Subcutaneous abdominal adipose tissue (tissue), 5 donors: ENCODE results near the gene GABRB3.

ENCODE experiments used
- H3K27ac ChIP-seq: one replicate; pipeline ENCODE4 v1.7.0; 2013; ENCODE audit warnings: low read depth, mild to moderate bottlenecking, inconsistent platforms, low read length, moderate library complexity
- H3K27me3 ChIP-seq, 5 donors: one replicate each; pipeline ENCODE4 v1.7.0; 2013; ENCODE audit warnings: low read length in 5 of 5, inconsistent platforms in 1 of 5; ENCODE audit not compliant: control insufficient read depth in 5 of 5, insufficient read depth in 4 of 5
- H3K36me3 ChIP-seq, 5 donors: one replicate each; pipeline ENCODE4 v1.7.0; 2013; ENCODE audit warnings: low read length in 5 of 5; ENCODE audit not compliant: control insufficient read depth in 5 of 5, insufficient read depth in 5 of 5
- H3K4me1 ChIP-seq, 5 donors: one replicate each; pipeline ENCODE4 v1.7.0; 2013; ENCODE audit warnings: low read length in 5 of 5, mild to moderate bottlenecking in 3 of 5, moderate library complexity in 1 of 5; ENCODE audit not compliant: control insufficient read depth in 5 of 5, insufficient read depth in 5 of 5
- H3K4me3 ChIP-seq, 5 donors: one replicate each; pipeline ENCODE4 v1.7.0; 2013; ENCODE audit warnings: low read length in 5 of 5, low read depth in 1 of 5
- H3K9ac ChIP-seq, 5 donors: one replicate each; pipeline ENCODE4 v1.7.0; 2013; ENCODE audit warnings: low read length in 5 of 5, mild to moderate bottlenecking in 4 of 5, moderate library complexity in 3 of 5
- H3K9me3 ChIP-seq, 5 donors: one replicate each; pipeline ENCODE4 v1.7.0; 2013; ENCODE audit warnings: low read length in 5 of 5; ENCODE audit not compliant: control insufficient read depth in 5 of 5
- donor health status: healthy.
- donor health status: healthy.
- donor health status: healthy.
- donor health status: healthy.
- donor health status: healthy.

The GABRB3 gene

DNA sequence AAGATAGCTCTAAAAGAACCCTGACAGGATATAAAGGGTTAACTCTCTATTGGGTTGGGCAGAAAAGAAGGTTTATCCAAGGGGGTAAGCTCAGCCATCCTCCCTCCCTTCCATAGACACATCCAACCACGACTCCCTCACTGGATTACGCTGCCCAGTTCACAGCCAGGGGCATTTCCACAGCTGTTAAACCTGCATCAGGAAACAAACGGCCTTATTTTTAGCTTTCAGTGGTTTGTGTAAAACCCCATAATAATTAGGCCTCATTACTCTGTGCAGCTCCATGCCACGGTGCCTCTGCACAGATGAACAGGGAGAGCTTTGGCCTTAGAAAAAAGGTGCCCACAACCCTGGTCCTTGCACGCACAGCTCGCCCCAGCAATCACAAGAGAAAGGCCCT is 110.6 kb downstream of the GABRB3 start:
- Histone ChIP-seq H3K9ac (no peak overlapping the region), H3K36me3 (no peaks in the 10 kb centered on the region)

DNA sequence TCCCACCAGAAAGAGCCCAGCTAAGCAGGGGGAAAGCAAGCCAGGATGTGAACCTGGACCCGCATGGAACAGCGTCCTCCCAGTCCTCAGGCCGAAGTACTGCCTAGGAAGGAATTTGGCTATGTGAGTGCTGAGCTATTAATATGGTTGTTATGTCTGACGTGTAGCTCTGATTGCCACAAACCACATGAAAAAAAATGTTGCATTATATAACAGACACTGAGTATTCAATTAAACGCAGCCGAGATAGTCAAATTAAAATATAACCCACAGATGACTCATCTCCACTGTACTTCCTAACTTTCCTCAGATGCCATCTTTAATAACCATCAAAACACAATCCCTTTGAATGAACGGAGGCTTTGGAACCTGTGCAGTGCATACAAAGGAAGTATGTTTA is 111.1 kb downstream of the GABRB3 start:
- H3K4me3 ChIP-seq, result no peak overlapping the region
- H3K9me3 ChIP-seq, result peaks cover 0 to 6% (median 0%) of the 10 kb centered on the region in 5 donors
- no peak overlapping the region for H3K9ac ChIP-seq
- no peaks in the 10 kb centered on the region for H3K27me3 ChIP-seq
- no peaks in the 10 kb centered on the region for H3K4me1 ChIP-seq
- no peaks in the 10 kb centered on the region for H3K36me3 ChIP-seq
- no peak overlapping the region for H3K27ac ChIP-seq

More for the DNA sequence above, 110.6 kb downstream of the GABRB3 start:
- H3K27ac ChIP-seq, result no peak overlapping the region
- no peak overlapping the region for H3K4me3 ChIP-seq
- H3K27me3 ChIP-seq, result no peaks in the 10 kb centered on the region
- peaks cover 0 to 6% (median 0%) of the 10 kb centered on the region in 5 donors for H3K9me3 ChIP-seq
- no peaks in the 10 kb centered on the region for H3K4me1 ChIP-seq

GRCh38 chr15:26661107-26661506 is 111.8 kb downstream of the GABRB3 start:
- Histone ChIP-seq H3K36me3 (no peaks in the 10 kb centered on the region), H3K9me3 (peaks cover 0 to 10% (median 0%) of the 10 kb centered on the region in 5 donors), H3K9ac (no peak overlapping the region), H3K4me1 (no peaks in the 10 kb centered on the region), H3K4me3 (no peak overlapping the region), H3K27me3 (no peaks in the 10 kb centered on the region), H3K27ac (no peak overlapping the region)

- Histone ChIP-seq H3K9me3 (peaks cover 0 to 12% (median 0%) of the 10 kb centered on the region in 5 donors), H3K36me3 (no peaks in the 10 kb centered on the region), H3K4me3 (no peak overlapping the region), H3K27ac (no peak overlapping the region), H3K27me3 (no peaks in the 10 kb centered on the region), H3K9ac (no peak overlapping the region), H3K4me1 (no peaks in the 10 kb centered on the region)
These were observed 112.6 kb downstream of the GABRB3 start for GRCh38 chr15:26660241-26660640.

DNA sequence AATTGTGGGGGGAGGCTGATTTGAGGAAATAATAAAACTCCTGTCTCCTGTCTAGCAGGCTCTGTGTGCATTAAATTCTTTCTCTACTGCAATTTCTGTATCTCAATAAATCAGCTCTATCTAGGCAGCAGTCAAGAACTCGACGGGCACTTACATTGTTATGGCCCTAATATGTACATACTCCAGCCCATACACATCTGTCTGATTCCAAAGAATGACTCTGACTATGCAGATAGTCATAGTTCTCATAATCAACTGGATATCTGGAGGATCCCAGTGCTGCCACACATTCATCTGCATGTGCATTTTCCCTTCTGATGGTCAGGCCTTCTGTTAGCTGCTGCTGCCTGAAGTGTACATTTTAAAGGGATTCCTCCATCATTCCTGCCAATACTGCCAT is 114.6 kb downstream of the GABRB3 start:
- no peak overlapping the region for H3K4me3 ChIP-seq
- H3K27me3 ChIP-seq, result no peaks in the 10 kb centered on the region
- H3K27ac ChIP-seq, result no peak overlapping the region
- no peaks in the 10 kb centered on the region for H3K4me1 ChIP-seq
- H3K9me3 ChIP-seq, result peaks cover 2 to 20% (median 5%) of the 10 kb centered on the region in 5 donors
- no peaks in the 10 kb centered on the region for H3K36me3 ChIP-seq
- no peak overlapping the region for H3K9ac ChIP-seq

GRCh38 chr15:26656080-26656479 is 116.8 kb downstream of the GABRB3 start:
- H3K4me1 ChIP-seq, result no peaks in the 10 kb centered on the region
- H3K9me3 ChIP-seq, result peaks cover 4 to 21% (median 9%) of the 10 kb centered on the region in 5 donors
- H3K27me3 ChIP-seq, result no peaks in the 10 kb centered on the region
- H3K4me3 ChIP-seq, result no peak overlapping the region
- H3K9ac ChIP-seq, result no peak overlapping the region
- H3K27ac ChIP-seq, result no peak overlapping the region
- H3K36me3 ChIP-seq, result no peaks in the 10 kb centered on the region

GRCh38 chr15:26651909-26652308 is 121.0 kb downstream of the GABRB3 start:
- Histone ChIP-seq H3K9ac (no peak overlapping the region), H3K27ac (no peak overlapping the region), H3K9me3 (peaks cover 8 to 39% (median 19%) of the 10 kb centered on the region in 5 donors), H3K4me3 (no peak overlapping the region), H3K27me3 (no peaks in the 10 kb centered on the region), H3K36me3 (no peaks in the 10 kb centered on the region), H3K4me1 (no peaks in the 10 kb centered on the region)

- no peak overlapping the region for H3K4me3 ChIP-seq
- H3K4me1 ChIP-seq, result no peaks in the 10 kb centered on the region
- H3K27me3 ChIP-seq, result no peaks in the 10 kb centered on the region
- no peak overlapping the region for H3K9ac ChIP-seq
- H3K36me3 ChIP-seq, result no peaks in the 10 kb centered on the region
- H3K27ac ChIP-seq, result no peak overlapping the region
- H3K9me3 ChIP-seq, result peaks cover 8 to 38% (median 22%) of the 10 kb centered on the region in 5 donors
These were observed 124.2 kb downstream of the GABRB3 start for GRCh38 chr15:26648676-26649075.

- Histone ChIP-seq H3K36me3 (no peaks in the 10 kb centered on the region), H3K9ac (no peak overlapping the region), H3K27me3 (no peaks in the 10 kb centered on the region), H3K4me1 (no peaks in the 10 kb centered on the region), H3K4me3 (no peak overlapping the region), H3K9me3 (peaks cover 4 to 33% (median 13%) of the 10 kb centered on the region in 5 donors), H3K27ac (no peak overlapping the region)
These were observed 127.9 kb downstream of the GABRB3 start for GRCh38 chr15:26644948-26645347.

DNA sequence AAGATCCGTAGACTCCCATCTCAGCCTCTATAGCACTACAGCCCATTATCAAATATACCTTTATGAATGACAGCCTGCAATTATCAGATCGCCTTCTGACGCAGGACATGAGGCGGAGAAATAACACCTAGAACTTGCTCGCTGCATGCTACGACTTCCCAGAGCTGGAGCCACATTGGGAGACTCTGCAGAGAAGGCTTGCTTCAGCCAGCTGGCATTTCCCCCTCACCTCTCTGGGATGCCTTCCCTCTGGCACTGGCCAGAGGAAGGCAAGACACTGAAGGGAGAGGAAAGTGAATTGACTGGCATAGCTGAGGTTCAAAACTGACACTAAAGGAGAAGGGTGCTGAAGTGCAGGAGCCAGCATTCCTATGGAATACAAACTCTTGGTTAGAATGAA is 131.7 kb downstream of the GABRB3 start:
- no peaks in the 10 kb centered on the region for H3K36me3 ChIP-seq
- H3K9me3 ChIP-seq, result peaks cover 0 to 20% (median 0%) of the 10 kb centered on the region in 5 donors
- H3K27ac ChIP-seq, result no peak overlapping the region
- no peaks in the 10 kb centered on the region for H3K27me3 ChIP-seq
- H3K9ac ChIP-seq, result no peak overlapping the region
- H3K4me3 ChIP-seq, result no peak overlapping the region
- H3K4me1 ChIP-seq, result no peaks in the 10 kb centered on the region

DNA sequence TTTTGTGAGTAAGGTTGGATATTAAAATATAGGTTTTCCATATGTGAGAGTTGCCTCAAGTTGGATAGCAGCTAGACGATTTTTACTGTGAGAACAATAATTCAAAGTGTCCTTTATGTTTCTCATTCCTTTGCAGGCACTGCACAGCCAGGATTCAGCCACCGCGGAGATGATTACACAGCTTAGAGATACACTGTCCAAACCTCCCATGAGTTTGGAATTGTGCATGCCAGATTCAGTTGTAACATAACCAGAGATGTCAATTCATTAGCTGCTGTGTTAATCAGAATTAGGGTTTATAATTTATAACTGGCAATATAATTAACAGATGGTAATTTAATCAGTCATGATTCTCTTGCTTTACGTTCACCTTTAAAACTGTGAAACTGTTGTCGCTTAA is 132.3 kb downstream of the GABRB3 start:
- H3K9ac ChIP-seq, result no peak overlapping the region

More for the DNA sequence above, 132.3 kb downstream of the GABRB3 start:
- H3K9me3 ChIP-seq, result peaks cover 0 to 20% (median 0%) of the 10 kb centered on the region in 5 donors
- H3K4me3 ChIP-seq, result no peak overlapping the region
- no peaks in the 10 kb centered on the region for H3K27me3 ChIP-seq
- H3K27ac ChIP-seq, result no peak overlapping the region
- H3K4me1 ChIP-seq, result no peaks in the 10 kb centered on the region
- no peaks in the 10 kb centered on the region for H3K36me3 ChIP-seq
